Activated CD4-positive, alpha-beta T cell treated with anti-CD3 and anti-CD28 coated beads, Interleukin-2, amount 50 U/mL, for 16 hours (primary cell): ENCODE measurements around the gene BHLHE23.

Experiments used
- DNase-seq: peaks from one replicate; pipeline ENCODE4 v3.0.0-alpha.2; 2020

BHLHE23 gene

GRCh38 chr20:62986257-62986800 is 20.4 kb downstream of the BHLHE23 start:
- DNase-seq: no peak

- DNase-seq: no peak
These were observed 21.4 kb downstream of the BHLHE23 start for GRCh38 chr20:62985444-62985778.

GRCh38 chr20:62984666-62985443 is 21.9 kb downstream of the BHLHE23 start:
- no peak for DNase-seq

GRCh38 chr20:62983210-62983609 is 23.6 kb downstream of the BHLHE23 start:
- no peak for DNase-seq

GRCh38 chr20:62982124-62983075 is 24.4 kb downstream of the BHLHE23 start:
- DNase-seq: no peak

GRCh38 chr20:62980970-62981369 is 25.8 kb downstream of the BHLHE23 start:
- DNase-seq: peak; percentile 21

GRCh38 chr20:62980380-62980960 is 26.3 kb downstream of the BHLHE23 start:
- no peak for DNase-seq

- DNase-seq: no peak
These were observed 26.8 kb downstream of the BHLHE23 start for GRCh38 chr20:62979876-62980373.

- DNase-seq: no peak
These were observed 27.5 kb downstream of the BHLHE23 start for GRCh38 chr20:62979310-62979709.

GRCh38 chr20:62978561-62978943 is 28.2 kb downstream of the BHLHE23 start:
- DNase-seq: no peak

GRCh38 chr20:62977613-62978560 is 28.9 kb downstream of the BHLHE23 start:
- DNase-seq: peak; percentile 92

GRCh38 chr20:62976886-62977285 is 29.9 kb downstream of the BHLHE23 start:
- DNase-seq: no peak

- no peak for DNase-seq
These were observed 30.8 kb downstream of the BHLHE23 start for GRCh38 chr20:62975812-62976508.

GRCh38 chr20:62975251-62975760 is 31.5 kb downstream of the BHLHE23 start:
- DNase-seq: no peak

GRCh38 chr20:62972845-62973745 is 33.7 kb downstream of the BHLHE23 start:
- no peak for DNase-seq

- peak; percentile 86 for DNase-seq
These were observed 34.6 kb downstream of the BHLHE23 start for GRCh38 chr20:62971950-62972844.

- DNase-seq: no peak
These were observed 35.4 kb downstream of the BHLHE23 start for GRCh38 chr20:62971211-62971949.
